Measurements from ENCODE around the gene RNF180. TPM values are rescaled to one million over a fixed set of nuclear protein-coding genes. Genes with fewer than 3 reads are reported as not detected.
"Not testable (repeated sequence)": the region's sequence is repeated elsewhere in the genome, so short reads cannot be mapped to it uniquely, and the experiment has no call there.

The RNF180 gene
- total RNA-seq, 1 donor from 2014 or later, result 14.0 TPM

DNA sequence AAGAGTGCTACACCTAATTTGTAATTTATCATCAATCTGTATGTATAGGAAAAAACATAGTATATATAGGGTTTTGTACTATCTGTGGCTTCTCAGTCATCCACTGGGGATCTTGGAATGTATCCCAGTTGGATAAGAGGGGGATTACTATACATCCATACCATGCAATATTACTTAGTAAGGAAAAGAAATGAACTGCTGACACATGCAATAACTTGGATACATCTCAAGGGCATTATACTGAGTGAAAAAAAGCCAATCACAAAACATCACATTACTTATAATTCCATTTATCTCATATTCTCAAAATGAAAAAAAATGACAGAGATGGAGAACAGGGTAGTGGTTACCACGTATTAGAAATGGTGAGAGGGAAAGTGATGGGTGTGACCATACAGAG lies 231.9 kb downstream of the RNF180 start:
- Histone ChIP-seq H3K9me3 (no peaks in the 10 kb centered on the region), H3K4me3 (no peak overlapping the region), H3K36me3 (no peaks in the 10 kb centered on the region), H3K4me1 (no peaks in the 10 kb centered on the region), H3K27me3 (no peaks in the 10 kb centered on the region), H3K27ac (no peak overlapping the region)
- no peak for DNase-seq (ENCODE audit: extremely low spot score in 2 of 2)
- no peak for TF ChIP-seq POLR2A (IDR thresholded peaks at IDR 0.05)
- TF ChIP-seq POLR2AphosphoS5 (IDR thresholded peaks at IDR 0.05; ENCODE audit: insufficient read depth in 1 of 2, low read depth in 1 of 2), result no peak
- TF ChIP-seq, protein P1, sequence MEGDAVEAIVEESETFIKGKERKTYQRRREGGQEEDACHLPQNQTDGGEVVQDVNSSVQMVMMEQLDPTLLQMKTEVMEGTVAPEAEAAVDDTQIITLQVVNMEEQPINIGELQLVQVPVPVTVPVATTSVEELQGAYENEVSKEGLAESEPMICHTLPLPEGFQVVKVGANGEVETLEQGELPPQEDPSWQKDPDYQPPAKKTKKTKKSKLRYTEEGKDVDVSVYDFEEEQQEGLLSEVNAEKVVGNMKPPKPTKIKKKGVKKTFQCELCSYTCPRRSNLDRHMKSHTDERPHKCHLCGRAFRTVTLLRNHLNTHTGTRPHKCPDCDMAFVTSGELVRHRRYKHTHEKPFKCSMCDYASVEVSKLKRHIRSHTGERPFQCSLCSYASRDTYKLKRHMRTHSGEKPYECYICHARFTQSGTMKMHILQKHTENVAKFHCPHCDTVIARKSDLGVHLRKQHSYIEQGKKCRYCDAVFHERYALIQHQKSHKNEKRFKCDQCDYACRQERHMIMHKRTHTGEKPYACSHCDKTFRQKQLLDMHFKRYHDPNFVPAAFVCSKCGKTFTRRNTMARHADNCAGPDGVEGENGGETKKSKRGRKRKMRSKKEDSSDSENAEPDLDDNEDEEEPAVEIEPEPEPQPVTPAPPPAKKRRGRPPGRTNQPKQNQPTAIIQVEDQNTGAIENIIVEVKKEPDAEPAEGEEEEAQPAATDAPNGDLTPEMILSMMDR (IDR thresholded peaks at IDR 0.05), result no peak
- intact Hi-C loops (cut with DNase I), result no loop called here

DNA sequence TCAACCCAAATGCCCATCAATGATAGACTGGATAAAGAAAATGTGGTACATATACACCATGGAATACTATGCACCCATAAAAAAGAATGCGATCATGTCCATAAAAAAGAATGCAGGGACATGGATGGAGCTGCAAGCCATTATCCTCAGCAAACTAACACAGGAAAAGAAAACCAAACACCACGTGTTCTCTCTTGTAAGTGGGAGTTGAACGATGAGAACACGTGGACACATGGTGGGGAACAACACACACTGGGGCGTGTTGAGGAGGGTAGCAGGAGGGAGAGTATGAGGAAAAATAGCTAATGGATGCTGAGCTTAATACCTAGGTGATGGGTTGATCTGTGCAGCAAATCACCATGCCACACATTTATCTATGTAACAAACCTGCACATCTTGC lies 233.1 kb downstream of the RNF180 start:
- DNase-seq (ENCODE audit: extremely low spot score in 2 of 2); H3K4me1 ChIP-seq; H3K27ac ChIP-seq; intact Hi-C loops (cut with DNase I); H3K36me3 ChIP-seq; H3K9me3 ChIP-seq; H3K4me3 ChIP-seq; H3K27me3 ChIP-seq: not testable (repeated sequence)

GRCh38 chr5:64407103-64407825 lies 241.6 kb downstream of the RNF180 start:
- H3K27ac ChIP-seq; H3K27me3 ChIP-seq; H3K9me3 ChIP-seq; H3K4me1 ChIP-seq; H3K36me3 ChIP-seq; H3K4me3 ChIP-seq; DNase-seq (ENCODE audit: extremely low spot score in 2 of 2); intact Hi-C loops (cut with DNase I): not testable (repeated sequence)

DNA sequence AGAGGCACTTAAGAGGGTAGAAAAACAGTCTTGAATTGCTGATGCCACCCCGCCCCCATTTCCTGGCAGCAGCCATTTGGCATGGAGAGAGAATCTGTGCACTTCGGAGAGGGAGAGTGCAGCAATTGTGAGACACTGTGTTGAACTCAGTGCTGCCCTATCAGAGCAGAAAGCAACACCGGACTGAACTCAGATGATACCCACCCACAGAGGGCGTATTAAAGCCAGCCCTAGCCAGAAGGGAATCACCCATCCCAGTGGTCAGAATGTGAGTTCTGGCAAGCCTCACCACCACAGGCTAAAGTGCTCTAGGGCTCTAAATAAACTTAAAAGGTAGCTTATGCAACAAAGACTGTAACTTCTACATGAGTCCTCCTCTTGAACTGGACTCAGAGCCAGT lies 251.7 kb downstream of the RNF180 start:
- Histone ChIP-seq H3K9me3 (no peaks in the 10 kb centered on the region), H3K27ac (no peak overlapping the region), H3K4me1 (no peaks in the 10 kb centered on the region), H3K36me3 (no peaks in the 10 kb centered on the region), H3K27me3 (no peaks in the 10 kb centered on the region), H3K4me3 (no peak overlapping the region)
- intact Hi-C loops (cut with DNase I), result no loop called here
- TF ChIP-seq, protein P1 (IDR thresholded peaks at IDR 0.05), result no peak
- TF ChIP-seq POLR2AphosphoS5 (IDR thresholded peaks at IDR 0.05; ENCODE audit: insufficient read depth in 1 of 2, low read depth in 1 of 2) (no peak), POLR2A (IDR thresholded peaks at IDR 0.05) (no peak)
- DNase-seq (ENCODE audit: extremely low spot score in 2 of 2), result no peak

DNA sequence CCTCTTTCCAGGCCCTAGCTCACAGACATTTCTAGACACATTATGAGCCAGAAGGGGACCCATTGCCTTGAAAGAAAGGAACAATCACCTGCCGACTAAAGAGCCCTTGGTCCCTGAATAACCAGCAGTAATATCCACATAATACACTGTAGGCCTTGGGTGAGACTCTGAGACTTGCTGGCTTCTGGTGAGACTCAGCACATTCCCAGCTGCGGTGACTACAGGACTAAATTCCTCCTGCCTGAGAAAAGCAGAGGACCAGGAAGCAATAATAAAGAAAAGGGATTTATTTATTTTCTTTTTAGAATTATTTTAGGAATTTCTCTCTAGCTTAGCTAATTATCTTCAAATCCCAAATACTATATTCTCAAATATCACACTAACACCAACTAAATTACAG lies 252.4 kb downstream of the RNF180 start:
- Histone ChIP-seq H3K27me3 (no peaks in the 10 kb centered on the region), H3K4me3 (no peak overlapping the region), H3K36me3 (no peaks in the 10 kb centered on the region), H3K4me1 (no peaks in the 10 kb centered on the region), H3K27ac (no peak overlapping the region), H3K9me3 (no peaks in the 10 kb centered on the region)
- TF ChIP-seq, protein P1 (IDR thresholded peaks at IDR 0.05), result no peak
- TF ChIP-seq POLR2A (IDR thresholded peaks at IDR 0.05), result no peak
- no peak for TF ChIP-seq POLR2AphosphoS5 (IDR thresholded peaks at IDR 0.05; ENCODE audit: insufficient read depth in 1 of 2, low read depth in 1 of 2)
- no peak for DNase-seq (ENCODE audit: extremely low spot score in 2 of 2)
- intact Hi-C loops (cut with DNase I), result no loop called here

Other genes starting within 250 kb of the RNF180 start
- not detected for gene HTR1A, start 203.4 kb upstream of the RNF180 start, total RNA-seq

All from vagina (tissue), 2 donors.